ENCODE data around the gene DGKB.
A peak's percentile ranks its signal among the peaks of the same experiment; 100 is the strongest.
"Not testable (repeated sequence)": the region's sequence is repeated elsewhere in the genome, so short reads cannot be mapped to it uniquely, and the experiment has no call there.

Gene DGKB

DNA sequence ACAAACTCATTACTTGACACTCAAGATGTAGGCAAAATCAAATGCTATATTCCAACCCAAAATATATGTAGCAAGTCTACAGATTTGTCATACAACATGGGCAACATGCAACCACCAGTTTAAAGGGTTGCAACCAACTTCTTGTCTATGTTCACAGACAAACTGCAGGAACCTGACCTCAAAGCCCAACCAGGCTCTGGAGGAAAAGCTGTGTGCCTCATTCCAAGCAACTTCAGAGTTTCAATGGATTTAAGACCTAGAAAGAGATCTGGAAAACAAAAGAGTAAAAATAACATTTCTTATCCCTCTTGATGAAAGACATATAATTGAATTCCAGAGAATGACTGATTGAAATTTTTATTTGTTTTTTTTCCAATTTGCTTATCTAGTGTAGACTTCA, 612.6 kb downstream of the DGKB start:
- DNase-seq (ENCODE audit: low spot score), result no peak

- no peak for DNase-seq (ENCODE audit: low spot score)
Observed at GRCh38 chr7:14288701-14289100, 613.9 kb downstream of the DGKB start.

GRCh38 chr7:14287398-14287797, 615.2 kb downstream of the DGKB start:
- no peak for DNase-seq (ENCODE audit: low spot score)

DNA sequence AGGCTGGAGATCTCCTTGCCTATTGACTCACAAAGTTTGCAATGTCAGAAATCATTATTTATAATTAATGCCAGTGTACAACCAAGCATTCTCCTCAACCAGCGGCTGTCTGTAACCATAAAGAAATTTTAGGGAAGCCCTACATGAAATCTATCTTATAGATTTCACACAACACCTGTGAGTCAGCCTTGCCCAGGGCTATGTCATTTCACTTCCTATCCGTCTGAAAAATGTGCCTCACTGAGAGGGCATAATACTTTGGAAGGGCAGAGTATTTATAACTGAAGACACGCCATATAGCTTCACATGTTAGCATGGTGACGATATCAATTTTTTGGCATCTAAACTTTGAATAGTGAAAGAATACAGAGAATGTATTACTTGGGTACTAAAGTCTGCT, 616.5 kb downstream of the DGKB start:
- no peak for DNase-seq (ENCODE audit: low spot score)

DNA sequence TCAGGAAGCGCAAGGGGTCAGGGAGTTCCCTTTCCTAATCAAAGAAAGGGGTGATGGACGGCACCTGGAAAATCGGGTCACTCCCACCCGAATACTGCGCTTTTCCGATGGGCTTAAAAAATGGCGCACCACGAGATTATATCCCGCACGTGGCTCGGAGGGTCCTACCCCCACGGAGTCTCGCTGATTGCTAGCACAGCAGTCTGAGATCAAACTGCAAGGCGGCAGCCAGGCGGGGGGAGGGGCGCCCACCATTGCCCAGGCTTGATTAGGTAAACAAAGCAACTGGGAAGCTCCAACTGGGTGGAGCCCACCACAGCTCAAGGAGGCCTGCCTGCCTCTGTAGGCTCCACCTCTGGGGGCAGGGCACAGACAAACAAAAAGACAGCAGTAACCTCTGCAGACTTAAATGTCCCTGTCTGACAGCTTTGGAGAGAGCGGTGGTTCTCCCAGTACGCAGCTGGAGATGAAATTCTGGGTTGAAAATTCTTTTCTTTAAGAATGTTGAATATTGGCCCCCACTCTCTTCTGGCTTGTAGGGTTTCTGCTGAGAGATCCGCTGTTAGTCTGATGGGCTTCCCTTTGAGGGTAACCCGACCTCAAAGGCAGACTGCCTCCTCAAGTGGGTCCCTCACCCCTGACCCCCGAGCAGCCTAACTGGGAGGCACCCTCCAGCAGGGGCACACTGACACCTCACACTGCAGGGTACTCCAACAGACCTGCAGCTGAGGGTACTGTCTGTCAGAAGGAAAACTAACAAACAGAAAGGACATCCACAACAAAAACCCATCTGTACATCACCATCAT, 623.3 kb downstream of the DGKB start:
- not testable (repeated sequence) for DNase-seq (ENCODE audit: low spot score)

- no peak for DNase-seq (ENCODE audit: low spot score)
Observed at GRCh38 chr7:14275356-14275755, 627.2 kb downstream of the DGKB start.

DNA sequence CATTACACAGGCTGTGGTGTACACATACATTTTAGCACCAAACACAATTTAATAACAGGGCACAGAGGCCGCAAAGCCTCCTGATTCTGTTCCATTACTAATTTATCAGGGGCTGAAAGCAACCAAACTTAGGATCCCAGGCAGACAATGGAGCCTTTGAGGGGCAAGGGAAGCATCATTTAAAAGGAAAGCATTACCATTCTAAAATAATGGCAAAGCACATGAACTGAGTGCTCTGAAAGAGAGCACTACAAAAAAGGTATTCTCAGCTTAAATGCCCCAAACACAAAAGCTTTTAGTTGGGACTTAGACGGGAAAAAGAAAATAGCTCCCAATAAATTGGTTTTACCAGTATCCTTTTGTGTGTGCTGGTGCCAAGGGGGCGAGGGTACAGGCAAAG, 631.1 kb downstream of the DGKB start:
- no peak for DNase-seq (ENCODE audit: low spot score)

GRCh38 chr7:14270099-14270498, 632.5 kb downstream of the DGKB start:
- no peak for DNase-seq (ENCODE audit: low spot score)

- DNase-seq (ENCODE audit: low spot score), result no peak
Observed at GRCh38 chr7:14260011-14260410, 642.5 kb downstream of the DGKB start.

DNA sequence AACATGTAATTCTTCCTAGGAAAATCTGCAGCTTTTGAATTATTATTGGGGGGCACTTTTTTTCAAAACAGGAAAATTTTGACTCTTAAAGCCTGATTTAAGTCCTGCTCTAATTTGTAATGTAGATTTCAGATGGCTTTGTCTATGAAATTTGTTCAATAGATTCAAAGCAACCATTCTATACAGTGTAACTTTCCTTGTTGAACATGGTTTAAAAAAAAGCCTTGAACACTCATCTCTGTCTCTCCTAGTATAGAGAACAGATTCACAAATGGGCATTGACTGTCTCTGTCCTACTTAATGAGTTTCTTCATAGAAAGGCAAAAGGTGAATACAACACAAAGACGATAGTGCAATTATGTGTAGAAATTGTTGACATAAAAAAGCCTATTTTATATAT, 643.7 kb downstream of the DGKB start:
- DNase-seq (ENCODE audit: low spot score), result no peak

GRCh38 chr7:14258441-14258840, 644.1 kb downstream of the DGKB start:
- DNase-seq (ENCODE audit: low spot score), result no peak

DNA sequence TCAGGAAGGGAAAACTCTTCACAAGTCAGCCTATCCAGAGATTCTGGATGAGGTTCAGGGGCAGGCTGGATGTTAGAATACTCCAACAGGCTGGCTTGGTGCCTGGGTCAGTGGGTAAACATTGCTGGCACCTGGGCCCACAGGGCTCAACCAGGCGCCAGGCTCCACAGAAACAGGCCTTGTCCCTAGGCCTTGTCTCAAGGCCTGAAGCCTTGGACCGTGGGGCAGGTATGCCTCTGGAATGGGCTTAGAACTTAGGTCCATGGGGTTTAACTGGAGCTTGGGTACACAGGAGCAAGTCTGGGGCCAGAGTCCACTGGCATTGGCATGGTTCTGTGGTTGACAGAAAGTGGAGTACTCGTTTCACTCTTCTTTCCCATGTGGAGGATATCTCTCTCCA, 650.1 kb downstream of the DGKB start:
- no peak for DNase-seq (ENCODE audit: low spot score)

DNA sequence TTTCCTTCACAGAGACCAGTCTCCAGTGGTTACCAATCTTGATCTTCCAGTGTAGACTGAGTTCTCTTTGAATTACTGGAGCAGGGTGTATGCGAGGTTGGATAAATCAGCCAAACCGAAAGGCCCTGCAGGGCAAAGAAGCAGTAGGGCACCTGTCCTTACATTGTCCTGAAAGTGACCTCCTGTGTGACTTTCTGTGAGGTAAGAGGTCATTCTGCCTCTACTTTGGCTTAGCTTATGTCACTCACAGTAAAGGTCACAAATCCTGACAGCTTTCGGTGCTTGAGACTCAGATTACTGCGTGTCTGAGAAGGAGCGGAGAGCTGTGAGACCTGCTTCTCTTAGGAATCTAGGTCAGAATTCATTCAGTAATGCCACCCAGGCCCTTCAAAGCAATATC, 660.4 kb downstream of the DGKB start:
- no peak for DNase-seq (ENCODE audit: low spot score)

DNA sequence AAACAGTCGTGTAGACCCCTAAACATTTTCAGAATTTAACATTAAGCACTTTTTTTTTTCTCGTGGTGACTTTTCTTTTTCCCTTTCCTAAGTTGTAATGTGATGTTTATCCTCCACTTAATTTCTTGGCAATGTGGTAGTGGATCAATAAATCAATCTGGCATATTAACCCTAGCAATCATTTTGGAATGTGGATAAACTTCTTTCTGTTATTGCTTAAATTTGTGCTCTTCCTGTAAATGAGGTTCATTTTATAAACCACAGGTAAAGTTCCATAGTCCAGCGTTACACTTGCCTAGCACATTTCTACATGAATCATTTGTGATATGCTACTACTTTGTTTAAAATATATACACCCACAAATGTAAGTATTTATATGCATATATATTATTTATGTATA, 665.7 kb downstream of the DGKB start:
- DNase-seq (ENCODE audit: low spot score), result no peak

DNA sequence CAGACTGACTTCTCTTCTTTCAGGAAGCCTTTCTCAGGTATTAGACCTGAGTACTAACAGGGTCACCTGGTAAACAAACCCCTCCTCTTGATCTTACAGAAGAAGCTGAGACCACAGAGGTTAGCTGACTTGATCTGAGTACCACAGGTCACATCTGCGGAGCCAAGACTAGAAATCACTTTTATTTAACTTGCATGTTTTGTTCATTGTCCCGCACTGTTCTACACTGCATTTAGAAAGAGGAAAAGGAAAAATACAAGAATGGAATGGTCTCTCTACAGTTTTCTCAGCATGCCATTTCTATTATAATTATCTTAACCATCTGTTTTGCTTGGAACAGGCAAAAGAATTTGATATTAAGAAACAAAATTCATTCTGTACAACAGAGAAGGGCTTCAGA, 667.5 kb downstream of the DGKB start:
- no peak for DNase-seq (ENCODE audit: low spot score)

DNA sequence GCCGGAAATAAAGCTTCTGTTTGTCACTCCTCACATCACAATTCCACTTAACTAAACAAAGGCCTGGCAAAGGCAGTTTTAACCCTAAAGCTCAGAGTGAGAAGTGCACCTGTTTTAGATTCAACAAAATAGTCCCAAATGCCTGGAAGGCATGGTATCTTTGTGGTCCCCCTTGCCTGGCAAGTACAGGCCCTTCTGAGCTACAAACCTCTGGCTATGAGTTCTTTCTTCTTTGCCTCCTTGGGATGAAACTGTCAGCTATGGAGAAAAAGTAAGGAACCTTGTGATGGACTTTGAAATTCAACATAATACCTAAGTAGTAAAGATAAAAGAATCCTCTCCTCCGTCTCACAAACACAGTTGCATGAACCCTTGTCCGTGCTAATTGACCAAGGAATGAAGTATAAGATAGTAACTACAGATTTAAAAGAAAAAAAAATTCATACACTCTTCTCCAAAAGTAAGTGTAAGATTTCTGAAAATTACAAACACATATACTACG, 668.6 kb downstream of the DGKB start:
- no peak for DNase-seq (ENCODE audit: low spot score)

DNA sequence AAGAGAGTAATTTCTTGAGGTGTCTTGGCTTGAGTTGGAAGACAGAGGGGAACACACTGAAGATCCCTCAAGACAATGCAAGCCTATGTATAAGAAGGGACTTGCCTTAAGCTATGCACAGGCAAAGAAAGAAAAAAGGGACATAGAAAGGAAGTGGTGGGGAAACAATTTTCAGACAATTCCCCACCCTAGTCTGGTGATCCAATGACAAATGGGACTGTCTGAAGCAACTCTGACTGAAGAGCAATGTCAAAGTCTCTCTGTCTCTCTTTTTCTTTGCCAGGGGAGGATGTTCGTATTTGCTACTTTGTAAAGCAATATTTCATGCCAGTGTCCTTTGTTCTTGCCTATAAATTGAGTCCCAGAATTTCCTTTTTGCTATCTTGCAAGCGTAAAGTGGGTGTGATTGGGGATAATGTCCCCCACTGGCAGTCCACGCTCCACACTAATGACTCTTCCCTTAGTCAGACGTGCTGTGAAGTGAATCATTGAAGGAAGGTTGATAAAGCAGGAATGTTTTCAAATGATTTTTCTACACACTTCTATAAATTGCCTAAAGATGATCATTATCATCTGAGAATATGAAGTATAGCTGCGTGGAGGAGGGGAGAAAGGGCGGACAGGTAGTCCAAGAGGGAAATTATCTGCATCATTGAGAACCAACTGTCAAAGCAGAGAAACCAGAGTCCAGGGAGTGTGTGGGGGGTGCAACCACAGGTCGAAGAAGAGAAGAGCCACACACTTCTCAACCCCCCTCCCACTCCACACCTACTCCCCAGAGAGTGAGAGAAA, 669.3 kb downstream of the DGKB start:
- peak; percentile 56 for DNase-seq (ENCODE audit: low spot score)

DNA sequence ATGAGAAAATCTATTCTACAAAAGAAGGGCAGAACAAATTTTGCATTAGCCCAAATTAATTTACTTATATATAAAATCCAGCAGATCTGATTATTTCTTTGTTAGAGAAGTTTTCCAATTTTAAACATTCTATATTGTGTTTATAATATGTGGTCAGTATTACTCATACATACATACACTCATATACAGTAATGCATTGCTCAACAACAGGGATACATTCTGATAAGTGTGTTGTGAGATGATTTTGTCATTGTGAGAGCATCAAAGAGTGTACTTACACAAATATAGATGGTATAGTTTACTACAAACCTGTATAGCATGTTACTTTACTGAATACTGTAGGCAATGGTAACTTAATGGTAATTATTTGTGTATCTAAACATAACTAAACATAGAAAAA, 673.5 kb downstream of the DGKB start:
- DNase-seq (ENCODE audit: low spot score), result no peak

DNA sequence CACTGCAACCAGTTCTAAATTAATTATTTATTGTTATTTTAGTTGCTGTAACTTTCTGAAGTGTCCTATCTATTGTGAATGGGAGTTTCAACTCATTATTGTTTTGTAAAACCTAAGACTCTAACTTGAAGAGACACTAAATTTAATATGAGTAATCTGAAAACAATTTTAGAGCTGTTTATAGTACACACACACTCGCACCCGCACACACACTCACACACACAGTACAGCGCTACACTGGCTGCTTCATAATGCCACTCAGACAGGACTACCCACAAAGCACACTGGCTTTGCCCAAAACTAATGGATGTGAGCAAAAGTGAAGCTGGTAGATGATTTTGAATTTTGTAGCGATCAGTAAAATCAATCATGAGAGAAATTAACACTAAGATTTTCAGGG, 674.2 kb downstream of the DGKB start:
- no peak for DNase-seq (ENCODE audit: low spot score)

GRCh38 chr7:14226126-14226525, 676.4 kb downstream of the DGKB start:
- DNase-seq (ENCODE audit: low spot score), result no peak

DNA sequence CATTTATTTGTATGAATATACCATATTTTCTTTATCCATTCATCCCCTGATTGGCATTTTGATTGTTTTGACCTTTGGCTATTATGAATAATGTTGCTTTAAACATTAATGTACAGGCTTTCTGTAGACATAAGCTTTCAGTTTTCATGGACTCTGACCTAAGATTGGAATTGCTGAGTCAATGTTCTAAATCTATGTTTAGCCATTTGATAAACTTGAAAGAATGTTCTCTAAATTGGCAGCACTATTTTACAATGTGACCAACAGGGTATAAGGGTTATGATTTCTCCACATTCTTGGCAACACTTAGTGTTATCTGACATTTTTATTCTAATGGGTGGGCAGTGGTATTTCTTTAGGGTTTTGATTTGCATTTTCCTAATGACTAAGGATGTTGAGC, 683.4 kb downstream of the DGKB start:
- DNase-seq (ENCODE audit: low spot score), result no peak

DNA sequence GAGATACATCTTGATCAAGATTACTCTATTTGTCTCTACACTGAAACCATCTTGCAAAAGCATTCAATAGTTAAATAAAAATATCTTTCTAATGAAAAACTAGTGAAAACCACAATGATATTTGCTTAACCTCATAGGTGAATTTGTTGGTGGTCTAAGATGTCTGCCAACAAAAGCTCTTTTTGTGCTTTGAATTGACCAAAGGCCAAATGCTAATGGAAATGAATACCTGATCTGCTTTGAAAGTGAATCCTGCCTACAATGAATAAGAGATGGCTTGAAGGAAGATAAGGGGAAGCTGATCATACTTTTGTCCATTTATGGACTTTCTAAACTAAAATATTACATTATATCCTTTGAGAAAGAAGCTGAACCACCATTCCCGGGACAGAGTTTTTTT, 684.2 kb downstream of the DGKB start:
- DNase-seq (ENCODE audit: low spot score), result no peak

DNA sequence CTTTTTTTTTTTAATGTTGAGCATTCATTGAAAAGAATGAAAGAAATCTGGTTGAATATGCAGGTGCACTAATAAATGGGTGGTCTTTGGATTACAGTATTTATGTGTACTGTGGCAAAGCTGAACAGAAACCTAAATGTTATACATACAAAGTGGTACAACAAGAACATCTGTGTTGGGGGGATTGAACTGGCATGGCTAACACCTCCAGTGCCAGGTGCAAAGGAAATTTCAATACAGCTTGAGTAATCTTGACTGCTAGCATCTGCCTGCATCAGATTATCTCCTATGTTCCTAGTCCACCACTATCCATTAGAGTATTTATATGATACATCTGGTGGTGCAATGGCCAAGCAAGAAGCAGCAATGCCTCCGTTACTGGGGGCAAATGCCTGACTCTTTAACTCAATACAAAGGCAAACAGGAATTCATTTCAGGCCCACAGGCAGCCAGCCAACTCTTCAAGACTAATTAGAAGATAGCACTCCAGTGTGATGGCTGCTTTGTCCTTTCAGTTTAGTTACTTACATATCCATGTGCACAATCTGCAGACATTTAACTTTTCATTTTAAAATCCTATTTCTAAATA, 692.6 kb downstream of the DGKB start:
- no peak for DNase-seq (ENCODE audit: low spot score)
